CD14-positive monocyte (primary cell): Measurements from ENCODE around the gene FOXJ2. TPM values are rescaled to one million over a fixed set of nuclear protein-coding genes. Genes with fewer than 3 reads are reported as not detected.
"Not testable (repeated sequence)": the region's sequence is repeated elsewhere in the genome, so short reads cannot be mapped to it uniquely, and the experiment has no call there.

ENCODE experiments used
- DNase-seq, 3 donors: peaks; one replicate each; pipeline ENCODE4 v3.0.0-alpha.2; 2011 to 2022
- H2AFZ ChIP-seq: 2 replicates; pipeline ENCODE4 v1.6.0; 2012; ENCODE audit warnings: mild to moderate bottlenecking, low read depth, low read length, inconsistent platforms; ENCODE audit not compliant: insufficient read depth, poor library complexity, severe bottlenecking
- H3K27ac ChIP-seq, 2 donors: 1 replicate in 1 of 2; 2 replicates in 1 of 2; pipeline ENCODE4 v1.5.1; 2012 to 2013; ENCODE audit warnings: low read length in 2 of 2, control low read depth in 1 of 2, inconsistent platforms in 1 of 2, low read depth in 1 of 2, mild to moderate bottlenecking in 1 of 2
- H3K27me3 ChIP-seq, 2 donors: one replicate each; pipeline versions ENCODE4 v1.6.0 to v1.6.1; 2011 to 2013; ENCODE audit warnings: low read length in 2 of 2; ENCODE audit not compliant: control insufficient read depth in 2 of 2, insufficient read depth in 2 of 2
- H3K36me3 ChIP-seq, 2 donors: replicated peaks in 1 of 2; 1 replicate in 1 of 2; 2 replicates in 1 of 2; pipeline versions ENCODE4 v1.5.1 to v1.6.1; 2012 to 2013; ENCODE audit warnings: low read length in 2 of 2, control low read depth in 1 of 2, inconsistent platforms in 1 of 2, mild to moderate bottlenecking in 1 of 2; ENCODE audit not compliant: insufficient read depth in 2 of 2, control insufficient read depth in 1 of 2
- H3K4me1 ChIP-seq, 2 donors: 1 replicate in 1 of 2; 2 replicates in 1 of 2; pipeline versions ENCODE4 v1.5.1 to v1.6.1; 2012 to 2013; ENCODE audit warnings: low read length in 2 of 2, control low read depth in 1 of 2, inconsistent platforms in 1 of 2, mild to moderate bottlenecking in 1 of 2, moderate library complexity in 1 of 2; ENCODE audit not compliant: insufficient read depth in 2 of 2, control insufficient read depth in 1 of 2
- H3K4me2 ChIP-seq: replicated peaks from 2 replicates; pipeline ENCODE3; 2012; ENCODE audit warnings: low read length, moderate library complexity, mild to moderate bottlenecking; ENCODE audit not compliant: poor library complexity, severe bottlenecking; ENCODE audit errors: extremely low read depth
- H3K4me3 ChIP-seq, 3 experiments: fragments of 200-600 bp in 1 of 3; sonication (generic) in 1 of 3; replicated peaks in 1 of 3; 1 replicate in 2 of 3; 2 replicates in 1 of 3; pipeline ENCODE4 v1.5.1; 2011 to 2013; ENCODE audit warnings: low read length in 3 of 3, mild to moderate bottlenecking in 3 of 3, control low read depth in 2 of 3, low read depth in 2 of 3, inconsistent platforms in 1 of 3, moderate library complexity in 1 of 3
- H3K79me2 ChIP-seq: 2 replicates; pipeline ENCODE4 v1.6.0; 2012; ENCODE audit warnings: mild to moderate bottlenecking, control low read depth, inconsistent platforms, low read length, moderate library complexity; ENCODE audit not compliant: insufficient read depth
- H3K9ac ChIP-seq: 2 replicates; pipeline ENCODE4 v1.6.0; 2017; ENCODE audit warnings: low read length, mild to moderate bottlenecking; ENCODE audit not compliant: insufficient read depth, poor library complexity, severe bottlenecking
- H3K9me3 ChIP-seq, 2 donors: replicated peaks in 1 of 2; 1 replicate in 1 of 2; 2 replicates in 1 of 2; pipeline versions ENCODE4 v1.5.1 to v1.6.1; 2012 to 2013; ENCODE audit warnings: low read length in 2 of 2, control low read depth in 1 of 2; ENCODE audit not compliant: control insufficient read depth in 1 of 2, insufficient read depth in 1 of 2
- H4K20me1 ChIP-seq: 2 replicates; pipeline ENCODE4 v1.6.0; 2012; ENCODE audit warnings: mild to moderate bottlenecking, low read length, control low read depth, moderate library complexity; ENCODE audit not compliant: insufficient read depth
- H3K27ac Mint-ChIP-seq, 7 donors: one replicate each; pipeline ENCODE4 v1.8.0; 2020; ENCODE audit warnings: mild to moderate bottlenecking in 7 of 7, mixed read lengths in 7 of 7, moderate library complexity in 6 of 7, inconsistent platforms in 2 of 7
- H3K27me3 Mint-ChIP-seq, 3 donors: one replicate each; pipeline ENCODE4 v1.8.0; 2021 to 2022; ENCODE audit warnings: low read depth in 3 of 3, mild to moderate bottlenecking in 3 of 3, mixed read lengths in 3 of 3, moderate library complexity in 3 of 3, inconsistent platforms in 1 of 3
- H3K36me3 Mint-ChIP-seq, 2 donors: one replicate each; pipeline ENCODE4 v1.8.0; 2020; ENCODE audit warnings: mixed read lengths in 2 of 2, inconsistent platforms in 1 of 2, mild to moderate bottlenecking in 1 of 2
- H3K4me1 Mint-ChIP-seq: one replicate; pipeline ENCODE4 v1.8.0; 2020; ENCODE audit warnings: mild to moderate bottlenecking, mixed read lengths
- H3K4me3 Mint-ChIP-seq, 2 donors: one replicate each; pipeline ENCODE4 v1.8.0; 2020; ENCODE audit warnings: mild to moderate bottlenecking in 2 of 2, mixed read lengths in 2 of 2, moderate library complexity in 1 of 2
- H3K9me3 Mint-ChIP-seq, 7 donors: one replicate each; pipeline ENCODE4 v1.8.0; 2020 to 2022; ENCODE audit warnings: mixed read lengths in 7 of 7, mild to moderate bottlenecking in 6 of 7, moderate library complexity in 6 of 7, inconsistent platforms in 2 of 7
- CTCF ChIP-seq: fragments of 200-600 bp; IDR thresholded peaks from one replicate; pipeline ENCODE4 v1.8.0; 2022; ENCODE audit warnings: antibody characterized with exemption, mild to moderate bottlenecking
- WGBS: methylation state at CpG from one replicate; pipeline ENCODE4 v1.1.5; 2013; ENCODE audit warnings: missing lambda C conversion rate; ENCODE audit not compliant: insufficient coverage; 5-methylcytosine and 5-hydroxymethylcytosine counted together
- intact Hi-C, 2 donors: fragments of 100-400 bp; cut with micrococcal nuclease; formaldehyde crosslinking; loops; one replicate each; pipeline versions ENCODE4 v1.15.0 to v1.15.1; 2023
- polyA plus RNA-seq, 3 donors: library from polyadenylated mRNA; depleted of rRNA in 1 of 3; unstranded in 2 of 3; stranded (reverse) in 1 of 3; fragments of 300-500 nt in 2 of 3; fragments of >200 nt in 1 of 3; fragmentation: Illumina TruSeq in 2 of 3; gene quantifications; 1 replicate in 2 of 3; 2 replicates in 1 of 3; pipeline ENCODE4 v1.2.3, GENCODE V29; 2012 to 2021

The FOXJ2 gene
- polyA plus RNA-seq, 3 donors, result 4.9 to 15.0 (median 7.4) TPM

GRCh38 chr12:8012651-8013309 is 19.7 kb upstream of the FOXJ2 start:
- WGBS, result 100% methylated on average over 2 of the region's 7 CpGs
- H3K36me3 Mint-ChIP-seq, result peaks cover 0 to 3% of the 10 kb centered on the region in 2 donors
- Histone ChIP-seq H3K4me1 (no peaks in the 10 kb centered on the region), H4K20me1 (no peaks in the 10 kb centered on the region), H3K9ac (no peak overlapping the region), H2AFZ (no peak overlapping the region), H3K36me3 (no peaks in the 10 kb centered on the region), H3K4me2 (no peak overlapping the region), H3K79me2 (no peaks in the 10 kb centered on the region), H3K27me3 (peaks cover 2 to 11% of the 10 kb centered on the region in 2 donors), H3K27ac (no peak overlapping the region), H3K9me3 (no peaks in the 10 kb centered on the region), H3K4me3 (no peak overlapping the region)
- peaks cover 11 to 12% (median 11%) of the 10 kb centered on the region in 3 donors for H3K27me3 Mint-ChIP-seq
- H3K9me3 Mint-ChIP-seq, result no peaks in the 10 kb centered on the region
- H3K4me1 Mint-ChIP-seq, result no peaks in the 10 kb centered on the region
- TF ChIP-seq CTCF, result no peak
- H3K4me3 Mint-ChIP-seq, result no peak overlapping the region
- no peak for DNase-seq
- H3K27ac Mint-ChIP-seq, result no peak overlapping the region
- intact Hi-C loops, result no loop called here

GRCh38 chr12:8014836-8015235 is 17.7 kb upstream of the FOXJ2 start:
- no peak overlapping the region for H3K4me3 Mint-ChIP-seq
- peaks cover 30 to 32% (median 31%) of the 10 kb centered on the region in 3 donors for H3K27me3 Mint-ChIP-seq
- H3K79me2 ChIP-seq, result no peaks in the 10 kb centered on the region
- H3K27ac ChIP-seq, result no peak overlapping the region
- H2AFZ ChIP-seq, result no peak overlapping the region
- no peak overlapping the region for H3K4me3 ChIP-seq
- no peaks in the 10 kb centered on the region for H3K36me3 ChIP-seq
- no peak for TF ChIP-seq CTCF
- peaks cover 8 to 13% of the 10 kb centered on the region in 2 donors for H3K4me1 ChIP-seq
- H3K36me3 Mint-ChIP-seq, result peaks cover 0 to 3% of the 10 kb centered on the region in 2 donors
- H3K27ac Mint-ChIP-seq, result no peak overlapping the region
- H4K20me1 ChIP-seq, result no peaks in the 10 kb centered on the region
- no peak overlapping the region for H3K4me2 ChIP-seq
- peaks cover 0 to 7% (median 2%) of the 10 kb centered on the region in 7 donors for H3K9me3 Mint-ChIP-seq
- no peak for DNase-seq
- peaks cover 12 to 32% of the 10 kb centered on the region in 2 donors for H3K27me3 ChIP-seq
- WGBS, result 94% methylated on average over 15 of the region's 18 CpGs
- H3K9me3 ChIP-seq, result peaks cover 0 to 4% of the 10 kb centered on the region in 2 donors
- intact Hi-C loops, result no loop called here
- H3K9ac ChIP-seq, result no peak overlapping the region
- H3K4me1 Mint-ChIP-seq, result peaks cover 14% of the 10 kb centered on the region

- peaks cover 14% of the 10 kb centered on the region for H3K4me1 Mint-ChIP-seq
- H3K36me3 Mint-ChIP-seq, H3K79me2 ChIP-seq, DNase-seq, H3K27ac Mint-ChIP-seq, H3K9ac ChIP-seq, H3K36me3 ChIP-seq, H3K9me3 Mint-ChIP-seq, H3K9me3 ChIP-seq, H4K20me1 ChIP-seq, H3K27ac ChIP-seq, H2AFZ ChIP-seq, intact Hi-C loops: not testable (repeated sequence)
- Histone ChIP-seq H3K27me3 (peaks cover 14 to 35% of the 10 kb centered on the region in 2 donors), H3K4me3 (peak overlapping the region in 1 of 3 experiments; percentile 67), H3K4me2 (peak overlapping the region; percentile 69), H3K4me1 (peaks cover 8 to 13% of the 10 kb centered on the region in 2 donors)
- WGBS, result 85% methylated on average over 10 of the region's 16 CpGs
- peak overlapping the region; percentile 31 to 80 for H3K4me3 Mint-ChIP-seq
- peaks cover 34 to 43% (median 35%) of the 10 kb centered on the region in 3 donors for H3K27me3 Mint-ChIP-seq
Observed at GRCh38 chr12:8018213-8018612, 14.3 kb upstream of the FOXJ2 start.
